Thyroid gland (tissue), 4 donors: ENCODE results near the gene ATP1B1.

ENCODE experiments used
- POLR2A ChIP-seq, 2 donors: fragments of 450-650 bp; IDR thresholded peaks; one replicate each; pipeline ENCODE4 v1.6.1; 2017; ENCODE audit warnings: antibody characterized with exemption in 2 of 2, mild to moderate bottlenecking in 2 of 2, moderate library complexity in 1 of 2
- TF ChIP-seq, protein P1 (sequence below), 6 experiments: fragments of 200-600 bp in 3 of 6; fragments of 450-650 bp in 3 of 6; sonication (generic) in 3 of 6; IDR thresholded peaks; one replicate each; pipeline ENCODE4 v1.5.1; 2016 to 2019; ENCODE audit warnings: antibody characterized with exemption in 6 of 6, mild to moderate bottlenecking in 2 of 6, inconsistent platforms in 1 of 6, moderate library complexity in 1 of 6

- TF ChIP-seq POLR2A (IDR thresholded peaks at IDR 0.05) = no peak
- TF ChIP-seq, protein P1, sequence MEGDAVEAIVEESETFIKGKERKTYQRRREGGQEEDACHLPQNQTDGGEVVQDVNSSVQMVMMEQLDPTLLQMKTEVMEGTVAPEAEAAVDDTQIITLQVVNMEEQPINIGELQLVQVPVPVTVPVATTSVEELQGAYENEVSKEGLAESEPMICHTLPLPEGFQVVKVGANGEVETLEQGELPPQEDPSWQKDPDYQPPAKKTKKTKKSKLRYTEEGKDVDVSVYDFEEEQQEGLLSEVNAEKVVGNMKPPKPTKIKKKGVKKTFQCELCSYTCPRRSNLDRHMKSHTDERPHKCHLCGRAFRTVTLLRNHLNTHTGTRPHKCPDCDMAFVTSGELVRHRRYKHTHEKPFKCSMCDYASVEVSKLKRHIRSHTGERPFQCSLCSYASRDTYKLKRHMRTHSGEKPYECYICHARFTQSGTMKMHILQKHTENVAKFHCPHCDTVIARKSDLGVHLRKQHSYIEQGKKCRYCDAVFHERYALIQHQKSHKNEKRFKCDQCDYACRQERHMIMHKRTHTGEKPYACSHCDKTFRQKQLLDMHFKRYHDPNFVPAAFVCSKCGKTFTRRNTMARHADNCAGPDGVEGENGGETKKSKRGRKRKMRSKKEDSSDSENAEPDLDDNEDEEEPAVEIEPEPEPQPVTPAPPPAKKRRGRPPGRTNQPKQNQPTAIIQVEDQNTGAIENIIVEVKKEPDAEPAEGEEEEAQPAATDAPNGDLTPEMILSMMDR (IDR thresholded peaks at IDR 0.05) = no peak
Observed at GRCh38 chr1:169126335-169126734, 19.8 kb downstream of the ATP1B1 start.
